GM12864 (cell line): ENCODE results near the gene NELL1.

Source experiments
- DNase-seq: peaks from one replicate; pipeline ENCODE4 v3.0.0-alpha.2; 2011; ENCODE audit warnings: low read depth
- H3K4me3 ChIP-seq: 2 replicates; pipeline ENCODE4 v1.5.1; 2011; ENCODE audit warnings: mild to moderate bottlenecking, low read depth, low read length, control low read depth
- CTCF ChIP-seq: IDR thresholded peaks from 2 replicates; pipeline ENCODE4 v1.5.1; 2011; ENCODE audit warnings: low read depth, mild to moderate bottlenecking, moderate library complexity, low read length, control low read depth, inconsistent platforms; ENCODE audit errors: missing control alignments

The NELL1 gene

DNA sequence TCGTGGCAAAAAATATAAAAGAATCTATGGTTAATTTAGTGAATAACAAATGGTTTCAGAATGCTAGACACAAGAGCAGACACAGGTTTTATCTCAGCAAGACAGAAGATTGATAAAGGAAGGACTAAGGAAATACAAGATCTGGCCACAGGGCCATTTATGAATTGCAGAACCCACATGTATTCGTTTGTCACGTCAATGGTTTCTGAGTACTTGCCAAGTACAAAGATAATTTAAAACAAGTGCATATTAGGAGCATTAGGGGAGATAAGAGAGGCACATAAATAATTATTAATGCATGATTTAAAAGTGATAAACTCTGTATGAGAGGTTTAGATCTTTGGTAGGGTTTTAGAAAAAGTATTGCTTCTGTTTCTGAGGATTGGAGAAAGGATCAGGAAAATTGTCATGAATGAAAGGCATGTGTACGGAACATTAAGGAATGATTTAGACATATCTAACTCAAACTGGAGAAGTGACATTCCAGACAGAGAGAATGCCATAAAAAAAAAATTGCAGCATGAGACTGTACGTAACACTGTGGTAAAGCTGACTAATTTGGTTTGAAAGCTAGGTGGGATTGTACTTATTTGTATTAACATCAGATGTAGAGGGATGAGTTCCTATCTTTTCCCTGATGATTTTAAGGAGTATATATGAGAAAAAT is 727.1 kb downstream of the NELL1 start:
- no peak overlapping the region for H3K4me3 ChIP-seq
- no peak for DNase-seq
- TF ChIP-seq CTCF, result no peak

- no peak for DNase-seq
- no peak overlapping the region for H3K4me3 ChIP-seq
- TF ChIP-seq CTCF, result no peak
These were observed 728.8 kb downstream of the NELL1 start for GRCh38 chr11:21398195-21398594.

GRCh38 chr11:21401496-21401895 is 732.1 kb downstream of the NELL1 start:
- H3K4me3 ChIP-seq, result no peak overlapping the region
- no peak for DNase-seq
- no peak for TF ChIP-seq CTCF

- no peak for TF ChIP-seq CTCF
- H3K4me3 ChIP-seq, result no peak overlapping the region
- no peak for DNase-seq
These were observed 732.9 kb downstream of the NELL1 start for GRCh38 chr11:21402274-21402673.

DNA sequence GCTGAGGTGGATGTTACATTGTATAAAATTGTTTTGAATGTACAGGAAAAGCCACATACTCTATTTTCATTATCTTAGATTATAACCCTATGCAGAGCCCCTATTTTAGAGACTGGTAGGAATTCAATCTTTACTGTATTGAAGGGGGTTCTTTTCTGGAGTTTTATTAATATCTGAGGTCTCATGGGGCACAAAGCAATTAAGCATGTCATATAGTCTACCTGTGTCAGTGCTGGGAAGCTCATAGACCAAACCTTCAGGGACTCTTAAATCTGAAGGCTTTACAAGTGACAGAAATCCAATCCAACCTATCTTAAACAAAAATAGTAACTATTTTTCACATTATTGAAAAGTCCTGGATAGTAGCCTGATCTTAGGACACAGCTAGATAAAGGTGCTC is 733.7 kb downstream of the NELL1 start:
- no peak for TF ChIP-seq CTCF
- DNase-seq, result no peak
- H3K4me3 ChIP-seq, result no peak overlapping the region

DNA sequence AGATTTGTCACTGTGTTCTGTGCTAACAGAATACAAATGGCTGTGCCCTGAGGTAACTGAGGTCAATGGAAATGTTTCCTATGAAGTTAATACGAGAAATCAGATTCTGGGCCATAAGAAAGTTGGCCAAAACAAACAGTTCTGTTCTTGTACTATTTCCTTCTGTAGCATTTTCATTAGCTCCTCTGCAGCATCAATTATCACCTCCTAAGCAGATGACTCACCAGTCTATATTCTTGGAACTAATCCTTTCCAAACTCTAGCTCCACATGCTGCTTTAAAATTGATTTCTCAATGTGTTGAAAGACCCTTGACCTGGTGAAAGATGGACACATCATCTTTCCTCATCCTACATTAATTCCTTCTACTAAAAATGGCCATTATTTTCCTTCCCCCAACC is 736.0 kb downstream of the NELL1 start:
- no peak for TF ChIP-seq CTCF
- DNase-seq, result no peak
- H3K4me3 ChIP-seq, result no peak overlapping the region

DNA sequence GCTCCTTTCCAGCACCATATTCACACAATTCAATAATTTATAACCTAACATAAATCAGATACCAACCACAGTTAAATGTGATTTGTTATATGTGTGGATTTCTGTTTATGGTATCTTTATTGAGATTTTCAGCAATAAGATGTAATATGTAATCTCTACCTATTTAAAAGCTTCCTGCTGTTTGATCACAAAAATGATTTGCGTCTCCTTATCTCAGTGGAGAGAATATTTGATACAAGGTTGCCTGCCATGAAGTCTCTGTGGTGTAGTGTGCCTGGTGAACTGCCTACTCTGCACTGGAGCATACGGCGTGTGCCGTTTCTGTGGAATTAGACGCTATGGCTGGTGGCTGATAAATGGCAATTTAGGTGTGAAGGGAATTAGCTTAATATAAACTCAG is 741.1 kb downstream of the NELL1 start:
- H3K4me3 ChIP-seq, result no peak overlapping the region
- no peak for DNase-seq
- TF ChIP-seq CTCF, result no peak
